Effector memory CD8-positive, alpha-beta T cell (primary cell): ENCODE results near the gene WIPF2.

Source experiments
- ATAC-seq: fragments of 150-1000 bp; cut with Tn5 transposase; replicated peaks from 2 replicates; pipeline ENCODE4 v1.10.0; 2021; ENCODE audit warnings: mild to moderate bottlenecking, moderate library complexity
- DNase-seq, 3 experiments: peaks; one replicate each; pipeline ENCODE4 v3.0.0; 2021
- H3K27ac Mint-ChIP-seq, 2 donors: one replicate each; pipeline ENCODE4 v1.8.0; 2022; ENCODE audit warnings: mild to moderate bottlenecking in 2 of 2, mixed read lengths in 2 of 2, moderate library complexity in 2 of 2
- H3K27me3 Mint-ChIP-seq, 2 donors: one replicate each; pipeline ENCODE4 v1.8.0; 2022; ENCODE audit warnings: mixed read lengths in 2 of 2
- H3K36me3 Mint-ChIP-seq: one replicate; pipeline ENCODE4 v1.8.0; 2022; ENCODE audit warnings: mild to moderate bottlenecking, moderate library complexity, mixed read lengths; ENCODE audit not compliant: insufficient read depth
- H3K4me1 Mint-ChIP-seq, 2 donors: one replicate each; pipeline ENCODE4 v1.8.0; 2022; ENCODE audit warnings: low read depth in 2 of 2, mixed read lengths in 2 of 2
- H3K4me3 Mint-ChIP-seq, 2 donors: one replicate each; pipeline ENCODE4 v1.8.0; 2022; ENCODE audit warnings: mild to moderate bottlenecking in 2 of 2, mixed read lengths in 2 of 2, moderate library complexity in 2 of 2
- H3K9me3 Mint-ChIP-seq, 2 donors: one replicate each; pipeline ENCODE4 v1.8.0; 2022; ENCODE audit warnings: mixed read lengths in 2 of 2

WIPF2 gene

GRCh38 chr17:40327735-40328385 is 108.8 kb downstream of the WIPF2 start:
- H3K27ac Mint-ChIP-seq, result peak overlapping the region; percentile 98 to 99
- peaks cover 71 to 80% of the 10 kb centered on the region in 2 donors for H3K4me1 Mint-ChIP-seq
- no peak for ATAC-seq
- no peak for DNase-seq
- H3K9me3 Mint-ChIP-seq, result no peaks in the 10 kb centered on the region
- peaks cover 72% of the 10 kb centered on the region for H3K36me3 Mint-ChIP-seq
- peak overlapping the region; percentile 84 to 86 for H3K4me3 Mint-ChIP-seq
- H3K27me3 Mint-ChIP-seq, result no peaks in the 10 kb centered on the region

GRCh38 chr17:40328386-40328766 is 109.3 kb downstream of the WIPF2 start:
- DNase-seq, result no peak
- H3K9me3 Mint-ChIP-seq, result no peaks in the 10 kb centered on the region
- H3K4me3 Mint-ChIP-seq, result peak overlapping the region; percentile 20 to 84
- ATAC-seq, result no peak
- H3K27ac Mint-ChIP-seq, result peak overlapping the region; percentile 98 to 99
- no peaks in the 10 kb centered on the region for H3K27me3 Mint-ChIP-seq
- peaks cover 70 to 77% of the 10 kb centered on the region in 2 donors for H3K4me1 Mint-ChIP-seq
- H3K36me3 Mint-ChIP-seq, result peaks cover 72% of the 10 kb centered on the region

GRCh38 chr17:40329839-40330794 is 111.0 kb downstream of the WIPF2 start:
- DNase-seq (no peak), ATAC-seq (no peak)
- peaks cover 67% of the 10 kb centered on the region for H3K36me3 Mint-ChIP-seq
- no peaks in the 10 kb centered on the region for H3K9me3 Mint-ChIP-seq
- peaks cover 70 to 81% of the 10 kb centered on the region in 2 donors for H3K4me1 Mint-ChIP-seq
- peak overlapping the region; percentile 42 to 63 for H3K4me3 Mint-ChIP-seq
- peak overlapping the region; percentile 80 to 98 for H3K27ac Mint-ChIP-seq
- H3K27me3 Mint-ChIP-seq, result no peaks in the 10 kb centered on the region

- H3K4me1 Mint-ChIP-seq, result peaks cover 63 to 74% of the 10 kb centered on the region in 2 donors
- H3K36me3 Mint-ChIP-seq, result peaks cover 67% of the 10 kb centered on the region
- H3K27ac Mint-ChIP-seq, result peak overlapping the region; percentile 80 to 98
- no peaks in the 10 kb centered on the region for H3K9me3 Mint-ChIP-seq
- ATAC-seq (no peak), DNase-seq (no peak)
- H3K27me3 Mint-ChIP-seq, result no peaks in the 10 kb centered on the region
- peak overlapping the region; percentile 42 to 63 for H3K4me3 Mint-ChIP-seq
These were observed 111.9 kb downstream of the WIPF2 start for GRCh38 chr17:40330850-40331470.

GRCh38 chr17:40331743-40332641 is 112.9 kb downstream of the WIPF2 start:
- no peaks in the 10 kb centered on the region for H3K9me3 Mint-ChIP-seq
- peaks cover 54 to 64% of the 10 kb centered on the region in 2 donors for H3K4me1 Mint-ChIP-seq
- ATAC-seq (no peak), DNase-seq (no peak)
- no peaks in the 10 kb centered on the region for H3K27me3 Mint-ChIP-seq
- H3K36me3 Mint-ChIP-seq, result peaks cover 65% of the 10 kb centered on the region
- H3K4me3 Mint-ChIP-seq, result peak overlapping the region; percentile 42 to 63
- H3K27ac Mint-ChIP-seq, result peak overlapping the region; percentile 80 to 98
